NOMO-1 treated with DMSO at 0.1 percent for 48 hours (cell line): ENCODE results near the gene ZW10.
"Not testable (repeated sequence)": the region's sequence is repeated elsewhere in the genome, so short reads cannot be mapped to it uniquely, and the experiment has no call there.

Experiments
- DNase-seq: peaks from one replicate; lab custom pipeline; 2025; ENCODE audit not compliant: unreplicated experiment; lab: John Stamatoyannopoulos, UW

ZW10 gene

GRCh38 chr11:113773416-113774173, at the start of gene ZW10:
Gene ZW10, minus strand, starts transcription at chr11:113773692. Its CDS starts 26 bp downstream, at chr11:113773666.
- peak; percentile 93 for DNase-seq

GRCh38 chr11:113818426-113818825, 44.9 kb upstream of the ZW10 start:
- DNase-seq = no peak

GRCh38 chr11:113817626-113818025, 44.1 kb upstream of the ZW10 start:
- no peak for DNase-seq

- DNase-seq = no peak
Observed at GRCh38 chr11:113817162-113817561, 43.7 kb upstream of the ZW10 start.

- no peak for DNase-seq
Observed at GRCh38 chr11:113814181-113814580, 40.7 kb upstream of the ZW10 start.

- DNase-seq = no peak
Observed at GRCh38 chr11:113808931-113809330, 35.4 kb upstream of the ZW10 start.

GRCh38 chr11:113806406-113806805, 32.9 kb upstream of the ZW10 start:
- DNase-seq = no peak

GRCh38 chr11:113805640-113806039, 32.1 kb upstream of the ZW10 start:
- DNase-seq = no peak

- no peak for DNase-seq
Observed at GRCh38 chr11:113802621-113803020, 29.1 kb upstream of the ZW10 start.

- DNase-seq = peak; percentile 24
Observed at GRCh38 chr11:113796663-113797259, 23.3 kb upstream of the ZW10 start.

GRCh38 chr11:113789675-113790320, 16.3 kb upstream of the ZW10 start:
- no peak for DNase-seq

GRCh38 chr11:113789016-113789415, 15.5 kb upstream of the ZW10 start:
- not testable (repeated sequence) for DNase-seq

- DNase-seq = no peak
Observed at GRCh38 chr11:113782134-113782533, 8.6 kb upstream of the ZW10 start.

GRCh38 chr11:113781682-113782081, 8.2 kb upstream of the ZW10 start:
- no peak for DNase-seq

- DNase-seq = no peak
Observed at GRCh38 chr11:113779496-113779895, 6.0 kb upstream of the ZW10 start, which contains the start of gene CLDN25. Gene CLDN25, plus strand, starts transcription at chr11:113779796. Its CDS starts 0 bp downstream, at chr11:113779796.

- no peak for DNase-seq
Observed at GRCh38 chr11:113778111-113778910, 4.8 kb upstream of the ZW10 start.

GRCh38 chr11:113774174-113774503, 647 bp upstream of the ZW10 start:
- no peak for DNase-seq

GRCh38 chr11:113773092-113773415, 438 bp downstream of the ZW10 start:
- DNase-seq = no peak

GRCh38 chr11:113771964-113772363, 1.5 kb downstream of the ZW10 start:
- no peak for DNase-seq

- DNase-seq = no peak
Observed at GRCh38 chr11:113764527-113765219, 8.8 kb downstream of the ZW10 start.

- DNase-seq = not testable (repeated sequence)
Observed at GRCh38 chr11:113763040-113763439, 10.5 kb downstream of the ZW10 start.
